ENCODE measurements around the gene MRPL27.

The MRPL27 gene

DNA sequence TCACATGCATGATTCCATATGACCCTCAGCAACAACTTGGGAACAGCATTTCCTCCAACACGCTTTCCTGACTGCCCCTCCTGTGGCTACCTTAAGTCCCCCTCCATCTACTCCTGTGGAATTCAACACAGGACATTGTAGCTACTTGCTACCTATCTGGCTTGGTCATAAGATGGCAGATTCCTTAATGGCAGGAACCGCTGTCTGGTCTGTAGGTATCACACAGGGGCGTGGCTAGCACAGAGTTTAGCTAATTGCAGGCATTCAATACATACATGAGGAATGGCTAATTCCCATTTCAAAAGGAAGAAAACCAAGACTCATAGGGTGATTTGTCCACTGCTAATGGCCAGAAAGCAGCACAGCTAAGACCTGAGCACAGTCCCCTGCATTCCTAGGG lies 15.7 kb upstream of the MRPL27 start:
- in situ Hi-C loops (cut with HindIII; ENCODE audit: low sequenced_read_pairs): loop anchor here (5.0 kb wide), 1 partner anchor 39 kb away; the partner anchor contains the start of gene ACSF2

DNA sequence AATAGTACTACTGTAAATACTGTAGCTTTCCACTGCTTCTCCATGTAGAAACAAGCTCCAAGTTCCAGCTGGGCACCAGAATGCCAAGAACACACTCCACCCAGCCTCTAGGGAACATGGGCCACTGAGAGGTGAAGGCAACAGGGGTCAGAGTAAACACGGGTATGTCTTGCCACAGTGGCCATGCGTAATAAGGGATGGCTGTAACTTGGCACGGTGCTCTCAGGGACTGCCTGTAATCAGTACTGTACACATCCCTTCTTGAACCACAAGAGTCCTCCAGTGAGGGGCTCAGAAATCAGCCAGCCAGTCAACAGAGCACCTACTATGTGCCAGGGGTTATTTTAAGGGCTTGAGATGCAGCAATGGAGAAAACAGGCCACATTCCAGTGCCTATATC lies 13.5 kb upstream of the MRPL27 start:
- in situ Hi-C loops (cut with HindIII; ENCODE audit: low sequenced_read_pairs): loop anchor here (5.0 kb wide), 1 partner anchor 41 kb away; the partner anchor contains the start of gene ACSF2

GRCh38 chr17:50382931-50383330 lies 9.9 kb upstream of the MRPL27 start:
- in situ Hi-C loops (cut with HindIII; ENCODE audit: low sequenced_read_pairs): no loop called here

- in situ Hi-C loops (cut with HindIII; ENCODE audit: low sequenced_read_pairs): no loop called here
These were observed 8.9 kb upstream of the MRPL27 start for GRCh38 chr17:50381920-50382319.

DNA sequence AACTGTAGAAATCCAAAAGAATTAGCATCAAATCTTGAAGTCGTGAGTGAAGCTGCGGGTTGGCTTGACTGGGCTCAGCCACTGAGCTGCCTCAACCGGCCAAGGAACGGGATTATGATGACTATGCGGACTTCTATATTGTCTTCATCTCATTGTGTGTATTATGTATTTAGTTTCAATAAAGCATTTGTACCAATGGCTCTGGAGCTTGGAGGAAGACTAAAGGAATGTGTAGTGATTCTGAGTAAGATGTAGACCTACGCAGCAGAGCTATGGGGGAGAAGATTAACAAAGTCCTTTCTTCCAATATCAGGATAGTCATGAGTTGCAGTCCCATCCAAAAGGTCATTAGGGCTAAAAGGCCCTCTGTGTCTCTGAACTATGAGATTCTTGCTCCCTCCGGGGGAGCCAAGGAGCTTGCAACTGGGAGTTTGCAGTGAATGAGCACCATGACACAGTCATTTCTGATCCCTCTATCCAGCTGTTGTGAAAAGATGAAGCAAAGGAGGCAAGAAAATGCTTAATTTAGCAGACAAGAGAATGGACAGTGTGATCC lies 8.4 kb upstream of the MRPL27 start:
- in situ Hi-C loops (cut with HindIII; ENCODE audit: low sequenced_read_pairs): no loop called here

DNA sequence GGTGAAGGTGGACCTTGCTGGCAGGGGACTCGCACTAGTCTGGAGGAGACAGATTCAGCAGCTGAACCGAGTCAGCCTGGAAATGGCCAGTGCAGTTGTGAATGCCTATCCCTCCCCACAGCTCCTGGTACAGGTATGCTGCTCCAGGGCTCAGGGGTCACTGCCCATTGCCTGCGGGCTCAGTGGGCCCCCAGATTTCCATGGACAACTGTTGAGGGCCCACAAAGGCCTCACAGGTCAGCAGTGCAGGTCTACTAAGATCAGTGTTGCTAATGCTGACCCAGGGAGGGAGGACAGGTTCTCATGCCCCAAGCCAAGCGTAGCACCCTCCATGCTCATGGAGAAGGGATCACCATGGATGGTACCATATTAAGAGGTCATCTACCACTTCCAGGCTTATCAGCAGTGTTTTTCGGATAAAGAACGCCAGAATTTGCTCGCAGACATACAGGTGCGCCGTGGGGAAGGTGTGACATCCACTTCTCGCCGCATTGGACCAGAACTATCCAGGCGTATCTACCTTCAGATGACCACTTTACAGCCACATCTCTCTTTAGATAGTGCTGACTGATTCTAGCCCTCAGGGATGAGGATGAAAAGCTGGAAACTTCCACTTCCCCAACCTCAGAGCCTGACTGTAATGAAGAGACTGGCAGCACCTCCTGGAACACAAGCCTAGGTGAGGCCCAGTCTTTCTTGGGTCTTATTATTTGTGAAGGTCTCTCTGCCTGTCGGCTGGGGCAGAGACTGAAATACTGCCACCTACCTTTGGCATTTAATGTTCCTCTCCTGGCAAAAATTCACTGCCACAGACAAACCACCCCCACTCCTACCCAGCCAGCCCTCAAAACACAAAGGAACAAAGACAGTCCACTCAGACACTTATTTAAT lies 7.6 kb upstream of the MRPL27 start:
- in situ Hi-C loops (cut with HindIII; ENCODE audit: low sequenced_read_pairs): no loop called here

- in situ Hi-C loops (cut with HindIII; ENCODE audit: low sequenced_read_pairs): no loop called here
These were observed 6.6 kb upstream of the MRPL27 start for GRCh38 chr17:50379351-50380132.

- in situ Hi-C loops (cut with HindIII; ENCODE audit: low sequenced_read_pairs): no loop called here
These were observed 3.0 kb upstream of the MRPL27 start for GRCh38 chr17:50375858-50376538.

DNA sequence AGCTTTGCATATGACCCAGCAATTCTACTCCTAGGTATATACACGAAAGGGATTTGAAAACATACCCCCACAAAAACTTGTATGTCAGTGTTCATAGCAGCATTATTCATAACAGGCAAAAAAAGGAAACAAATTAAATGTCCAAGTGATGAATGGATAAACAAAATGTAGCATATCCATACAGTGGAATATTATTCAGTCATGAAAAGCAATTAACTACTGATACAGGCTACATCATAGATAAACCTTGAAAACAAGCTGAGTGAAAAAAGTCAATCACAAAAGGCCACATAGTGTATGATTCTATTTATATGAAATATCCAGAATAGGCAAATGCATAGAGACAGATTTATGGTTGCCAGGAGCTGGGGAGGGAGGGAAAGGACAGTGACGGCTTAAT lies 721 bp upstream of the MRPL27 start:
- in situ Hi-C loops (cut with HindIII; ENCODE audit: low sequenced_read_pairs): no loop called here

GRCh38 chr17:50372222-50372757 lies 694 bp downstream of the MRPL27 start:
- in situ Hi-C loops (cut with HindIII; ENCODE audit: low sequenced_read_pairs): no loop called here

DNA sequence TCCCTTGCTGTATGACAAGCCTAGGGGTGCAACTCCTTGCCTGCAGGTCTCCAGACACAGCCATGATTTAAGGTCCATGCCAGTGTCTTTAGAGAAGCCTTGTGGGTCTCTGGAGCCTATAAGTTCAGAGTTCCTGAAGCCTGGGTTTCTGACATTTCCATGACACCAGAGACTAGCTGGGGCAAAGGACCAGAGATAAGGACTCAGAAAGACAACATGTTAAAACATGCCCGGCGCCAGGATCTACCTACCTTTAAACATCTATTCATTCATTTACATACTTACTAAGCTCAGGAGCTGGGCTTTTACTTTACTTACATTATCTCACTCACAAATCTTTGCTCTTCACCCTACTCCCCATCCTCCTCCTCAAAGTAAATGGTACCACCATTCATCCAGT lies 1.5 kb downstream of the MRPL27 start:
- in situ Hi-C loops (cut with HindIII; ENCODE audit: low sequenced_read_pairs): no loop called here

- in situ Hi-C loops (cut with HindIII; ENCODE audit: low sequenced_read_pairs): no loop called here
These were observed 2.9 kb downstream of the MRPL27 start for GRCh38 chr17:50370052-50370451.

DNA sequence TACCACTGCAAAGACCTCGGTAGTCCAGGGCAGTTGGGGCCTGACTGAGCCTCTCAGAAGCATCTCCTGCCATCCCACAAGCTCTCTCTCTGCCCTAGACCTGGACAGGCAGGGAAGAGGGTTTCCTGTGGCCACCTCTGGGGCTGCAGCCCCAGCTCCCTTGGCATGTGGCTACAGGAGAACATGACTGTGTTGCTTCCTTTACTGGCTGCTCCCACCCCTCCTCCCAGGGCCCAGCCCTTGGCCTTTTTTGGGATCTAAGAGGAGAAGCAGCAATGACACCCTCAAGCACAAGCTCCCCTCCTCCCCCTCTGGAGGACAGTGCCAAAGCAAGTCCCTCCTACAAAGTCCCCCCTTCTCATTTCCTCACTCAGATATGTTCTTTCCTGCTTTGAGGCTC lies 5.6 kb downstream of the MRPL27 start:
- in situ Hi-C loops (cut with HindIII; ENCODE audit: low sequenced_read_pairs): no loop called here

DNA sequence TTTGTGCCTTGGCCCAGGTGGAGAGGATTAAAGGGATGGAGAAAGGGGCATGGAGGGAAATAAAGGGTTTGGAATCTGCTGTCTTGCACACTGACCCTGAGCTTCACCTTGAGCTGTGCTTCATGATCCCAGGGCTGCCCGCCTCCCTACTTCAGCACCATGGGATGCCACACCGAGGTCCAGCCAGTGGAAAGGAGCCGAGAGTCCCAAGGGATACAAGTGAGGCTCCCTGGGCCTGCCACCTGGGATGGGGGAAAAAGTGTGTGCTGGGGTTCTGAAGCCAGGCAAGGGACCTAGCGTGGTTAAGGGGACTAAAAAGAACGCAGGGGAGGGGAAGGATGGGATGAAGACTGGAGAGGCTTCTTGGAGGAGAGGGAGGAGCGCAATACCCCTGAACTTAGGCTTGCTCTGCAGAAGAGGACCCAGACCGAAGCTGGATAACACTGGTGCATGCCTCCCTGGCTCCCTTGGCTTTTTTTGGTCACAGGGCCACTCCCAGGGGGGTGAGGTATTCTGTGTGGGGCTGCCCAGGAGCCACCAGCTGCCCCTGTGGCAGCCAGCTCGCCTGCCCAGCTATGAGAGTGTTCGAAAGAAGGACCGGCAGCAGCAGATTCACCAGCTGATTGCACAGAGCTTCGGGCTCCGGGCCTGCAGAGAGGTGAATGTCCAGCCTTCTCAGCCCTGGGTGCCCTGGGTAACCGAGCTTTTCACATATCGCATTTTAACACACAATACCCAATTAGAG lies 7.2 kb downstream of the MRPL27 start:
- in situ Hi-C loops (cut with HindIII; ENCODE audit: low sequenced_read_pairs): no loop called here

- in situ Hi-C loops (cut with HindIII; ENCODE audit: low sequenced_read_pairs): no loop called here
These were observed 7.8 kb downstream of the MRPL27 start for GRCh38 chr17:50365165-50365564.

GRCh38 chr17:50364715-50365114 lies 8.3 kb downstream of the MRPL27 start:
- in situ Hi-C loops (cut with HindIII; ENCODE audit: low sequenced_read_pairs): no loop called here

GRCh38 chr17:50364061-50364458 lies 8.9 kb downstream of the MRPL27 start:
- in situ Hi-C loops (cut with HindIII; ENCODE audit: low sequenced_read_pairs): no loop called here

GRCh38 chr17:50363217-50364060 lies 9.5 kb downstream of the MRPL27 start:
- in situ Hi-C loops (cut with HindIII; ENCODE audit: low sequenced_read_pairs): no loop called here

- in situ Hi-C loops (cut with HindIII; ENCODE audit: low sequenced_read_pairs): no loop called here
These were observed 10.3 kb downstream of the MRPL27 start for GRCh38 chr17:50362661-50363060.

Measured in endothelial cell of hepatic sinusoid (primary cell).